ENCODE measurements around the gene ASGR1. TPM values are rescaled to one million over a fixed set of nuclear protein-coding genes. Genes with fewer than 3 reads are reported as not detected.

ASGR1 gene
- total RNA-seq, 1 donor from 2014 or later = 29.0 TPM

DNA sequence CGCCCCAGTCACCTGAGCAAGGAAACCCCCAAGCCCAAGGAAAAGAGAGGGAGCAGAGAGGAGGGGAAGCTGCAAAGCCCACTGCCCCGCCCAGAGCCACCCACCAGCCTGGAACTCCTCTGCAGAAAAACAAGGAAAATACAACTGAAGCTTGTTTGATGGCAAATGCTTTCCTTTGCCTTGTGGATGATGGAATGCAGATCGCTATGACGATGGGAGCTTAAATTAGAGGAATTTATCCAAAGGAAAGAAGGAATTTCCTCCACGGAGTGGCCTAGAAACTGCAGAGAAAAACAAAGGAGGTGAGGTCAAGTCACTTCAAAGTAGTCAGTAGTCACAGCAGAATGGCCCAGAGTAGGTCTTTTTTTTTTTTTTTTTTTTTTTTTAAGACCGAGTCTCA, 33.1 kb downstream of the ASGR1 start:
- H3K4me3 Mint-ChIP-seq (ENCODE audit: unreplicated experiment) = no peak overlapping the region
- DNase-seq = no peak
- H3K36me3 Mint-ChIP-seq (ENCODE audit: unreplicated experiment) = no peaks in the 10 kb centered on the region
- H3K27me3 Mint-ChIP-seq (ENCODE audit: unreplicated experiment) = peaks cover 6% of the 10 kb centered on the region
- no peaks in the 10 kb centered on the region for H3K4me1 Mint-ChIP-seq (ENCODE audit: low read depth, unreplicated experiment)
- peaks cover 1% of the 10 kb centered on the region for H3K9me3 Mint-ChIP-seq (ENCODE audit: unreplicated experiment)
- no peak overlapping the region for H3K27ac Mint-ChIP-seq (ENCODE audit: unreplicated experiment)
- TF ChIP-seq, protein P1, sequence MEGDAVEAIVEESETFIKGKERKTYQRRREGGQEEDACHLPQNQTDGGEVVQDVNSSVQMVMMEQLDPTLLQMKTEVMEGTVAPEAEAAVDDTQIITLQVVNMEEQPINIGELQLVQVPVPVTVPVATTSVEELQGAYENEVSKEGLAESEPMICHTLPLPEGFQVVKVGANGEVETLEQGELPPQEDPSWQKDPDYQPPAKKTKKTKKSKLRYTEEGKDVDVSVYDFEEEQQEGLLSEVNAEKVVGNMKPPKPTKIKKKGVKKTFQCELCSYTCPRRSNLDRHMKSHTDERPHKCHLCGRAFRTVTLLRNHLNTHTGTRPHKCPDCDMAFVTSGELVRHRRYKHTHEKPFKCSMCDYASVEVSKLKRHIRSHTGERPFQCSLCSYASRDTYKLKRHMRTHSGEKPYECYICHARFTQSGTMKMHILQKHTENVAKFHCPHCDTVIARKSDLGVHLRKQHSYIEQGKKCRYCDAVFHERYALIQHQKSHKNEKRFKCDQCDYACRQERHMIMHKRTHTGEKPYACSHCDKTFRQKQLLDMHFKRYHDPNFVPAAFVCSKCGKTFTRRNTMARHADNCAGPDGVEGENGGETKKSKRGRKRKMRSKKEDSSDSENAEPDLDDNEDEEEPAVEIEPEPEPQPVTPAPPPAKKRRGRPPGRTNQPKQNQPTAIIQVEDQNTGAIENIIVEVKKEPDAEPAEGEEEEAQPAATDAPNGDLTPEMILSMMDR (IDR thresholded peaks at IDR 0.05; ENCODE audit: partially characterized antibody, unreplicated experiment) = no peak

DNA sequence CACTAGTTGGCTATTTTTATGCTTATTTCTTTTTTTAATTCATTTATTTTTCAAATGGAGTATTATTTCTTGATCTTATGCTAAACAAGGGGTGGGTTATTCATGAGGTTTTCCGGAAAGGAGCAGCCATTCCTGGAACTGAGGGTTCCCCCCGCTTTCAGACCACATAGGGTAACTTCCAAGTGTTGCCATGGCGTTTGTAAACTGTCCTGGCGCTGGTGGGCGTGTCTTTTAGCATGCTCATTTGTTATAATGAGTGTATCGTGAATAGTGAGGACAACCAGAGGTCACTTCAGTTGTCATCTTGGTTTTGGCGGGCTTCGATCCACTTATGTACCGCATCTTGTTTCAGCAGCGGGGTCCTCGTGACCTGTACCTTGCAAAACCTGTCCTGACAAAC, 35.0 kb downstream of the ASGR1 start:
- TF ChIP-seq, protein P1 (IDR thresholded peaks at IDR 0.05; ENCODE audit: partially characterized antibody, unreplicated experiment) = no peak
- DNase-seq = no peak
- Mint-ChIP-seq H3K36me3 (ENCODE audit: unreplicated experiment) (no peaks in the 10 kb centered on the region), H3K27me3 (ENCODE audit: unreplicated experiment) (peaks cover 6% of the 10 kb centered on the region), H3K9me3 (ENCODE audit: unreplicated experiment) (peaks cover 1% of the 10 kb centered on the region), H3K27ac (ENCODE audit: unreplicated experiment) (no peak overlapping the region), H3K4me3 (ENCODE audit: unreplicated experiment) (no peak overlapping the region), H3K4me1 (ENCODE audit: low read depth, unreplicated experiment) (no peaks in the 10 kb centered on the region)

DNA sequence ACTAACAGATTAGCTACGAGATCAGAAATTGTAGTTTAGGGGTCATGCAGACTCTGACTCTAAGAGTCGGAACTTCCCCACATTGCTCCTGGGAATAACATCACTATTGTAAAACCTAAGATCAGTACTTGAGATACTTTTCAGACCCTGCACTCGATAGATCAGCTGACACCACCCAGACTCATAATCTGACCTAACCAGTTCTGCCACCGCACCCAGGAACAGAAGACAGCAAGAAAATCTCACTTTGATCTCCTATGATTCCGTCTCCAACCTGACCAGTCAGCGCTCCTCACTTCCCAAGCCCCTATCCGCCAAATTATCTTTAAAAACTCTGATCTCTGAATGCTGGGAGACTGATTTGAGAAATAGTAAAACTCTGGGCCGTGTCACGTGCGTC, 37.3 kb downstream of the ASGR1 start:
- H3K4me3 Mint-ChIP-seq (ENCODE audit: unreplicated experiment) = no peak overlapping the region
- no peak for DNase-seq
- no peaks in the 10 kb centered on the region for H3K36me3 Mint-ChIP-seq (ENCODE audit: unreplicated experiment)
- TF ChIP-seq, protein P1 (IDR thresholded peaks at IDR 0.05; ENCODE audit: partially characterized antibody, unreplicated experiment) = no peak
- H3K27ac Mint-ChIP-seq (ENCODE audit: unreplicated experiment) = no peak overlapping the region
- peaks cover 6% of the 10 kb centered on the region for H3K27me3 Mint-ChIP-seq (ENCODE audit: unreplicated experiment)
- H3K4me1 Mint-ChIP-seq (ENCODE audit: low read depth, unreplicated experiment) = no peaks in the 10 kb centered on the region
- H3K9me3 Mint-ChIP-seq (ENCODE audit: unreplicated experiment) = peaks cover 1% of the 10 kb centered on the region

DNA sequence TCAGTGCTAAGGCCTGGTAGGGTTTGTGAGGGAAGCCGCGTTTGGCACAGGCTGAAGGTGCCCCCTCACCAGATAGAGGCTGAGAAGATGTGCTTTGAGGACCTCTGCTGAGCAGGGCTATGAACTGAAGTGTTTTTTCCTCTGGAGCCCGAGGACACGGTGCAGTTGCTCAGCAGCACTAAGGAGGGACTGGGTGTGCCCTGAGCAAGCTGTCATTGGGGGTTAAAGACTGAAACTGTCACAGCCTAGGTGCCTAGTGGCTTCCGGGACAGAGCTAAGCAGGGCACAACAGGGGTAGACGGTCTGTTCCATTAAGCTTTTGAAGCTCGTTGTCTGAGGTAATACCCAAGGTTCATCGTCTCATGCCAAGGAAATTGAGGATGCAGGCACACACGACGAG, 39.8 kb downstream of the ASGR1 start:
- Mint-ChIP-seq H3K4me1 (ENCODE audit: low read depth, unreplicated experiment) (no peaks in the 10 kb centered on the region), H3K36me3 (ENCODE audit: unreplicated experiment) (no peaks in the 10 kb centered on the region), H3K27me3 (ENCODE audit: unreplicated experiment) (peaks cover 6% of the 10 kb centered on the region), H3K4me3 (ENCODE audit: unreplicated experiment) (no peak overlapping the region), H3K9me3 (ENCODE audit: unreplicated experiment) (peaks cover 1% of the 10 kb centered on the region), H3K27ac (ENCODE audit: unreplicated experiment) (no peak overlapping the region)
- TF ChIP-seq, protein P1 (IDR thresholded peaks at IDR 0.05; ENCODE audit: partially characterized antibody, unreplicated experiment) = no peak
- no peak for DNase-seq

DNA sequence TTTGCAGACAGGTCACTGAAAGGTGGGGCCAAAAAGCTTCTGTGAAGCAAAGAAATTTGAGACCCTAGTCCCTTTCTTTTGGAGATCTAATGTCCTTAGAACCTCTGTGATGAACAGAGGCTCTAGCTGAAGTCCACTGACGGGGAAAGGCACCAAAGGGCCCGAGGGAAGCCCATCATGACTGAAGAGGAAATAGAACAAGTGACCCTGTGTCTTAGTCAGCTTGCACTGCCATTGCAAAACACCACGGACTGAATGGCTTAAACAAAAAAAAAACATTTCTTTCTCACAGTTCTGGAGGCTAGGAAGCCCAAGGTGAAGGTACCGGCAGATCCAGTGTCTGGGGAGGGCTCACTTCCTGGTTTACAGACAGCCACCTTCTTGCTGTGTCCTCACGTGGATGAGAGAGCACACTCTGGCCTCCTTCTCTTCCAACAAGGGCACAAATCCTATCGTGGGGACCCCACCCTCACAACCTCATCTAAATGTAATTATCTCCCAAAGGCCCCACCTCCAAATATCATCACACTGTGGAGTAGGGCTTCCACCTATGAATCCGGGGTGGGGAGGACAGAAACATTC, 40.3 kb downstream of the ASGR1 start:
- DNase-seq = no peak
- Mint-ChIP-seq H3K9me3 (ENCODE audit: unreplicated experiment) (peaks cover 1% of the 10 kb centered on the region), H3K27me3 (ENCODE audit: unreplicated experiment) (peaks cover 6% of the 10 kb centered on the region), H3K4me3 (ENCODE audit: unreplicated experiment) (no peak overlapping the region), H3K27ac (ENCODE audit: unreplicated experiment) (no peak overlapping the region), H3K36me3 (ENCODE audit: unreplicated experiment) (no peaks in the 10 kb centered on the region), H3K4me1 (ENCODE audit: low read depth, unreplicated experiment) (no peaks in the 10 kb centered on the region)
- TF ChIP-seq, protein P1 (IDR thresholded peaks at IDR 0.05; ENCODE audit: partially characterized antibody, unreplicated experiment) = no peak
